CD4-positive, alpha-beta T cell treated with Interferon gamma for 1 hour (primary cell): ENCODE results near the gene WDR5.

Experiments
- DNase-seq: peaks from one replicate; pipeline ENCODE4 v3.0.0-alpha.2; 2020

Gene WDR5

DNA sequence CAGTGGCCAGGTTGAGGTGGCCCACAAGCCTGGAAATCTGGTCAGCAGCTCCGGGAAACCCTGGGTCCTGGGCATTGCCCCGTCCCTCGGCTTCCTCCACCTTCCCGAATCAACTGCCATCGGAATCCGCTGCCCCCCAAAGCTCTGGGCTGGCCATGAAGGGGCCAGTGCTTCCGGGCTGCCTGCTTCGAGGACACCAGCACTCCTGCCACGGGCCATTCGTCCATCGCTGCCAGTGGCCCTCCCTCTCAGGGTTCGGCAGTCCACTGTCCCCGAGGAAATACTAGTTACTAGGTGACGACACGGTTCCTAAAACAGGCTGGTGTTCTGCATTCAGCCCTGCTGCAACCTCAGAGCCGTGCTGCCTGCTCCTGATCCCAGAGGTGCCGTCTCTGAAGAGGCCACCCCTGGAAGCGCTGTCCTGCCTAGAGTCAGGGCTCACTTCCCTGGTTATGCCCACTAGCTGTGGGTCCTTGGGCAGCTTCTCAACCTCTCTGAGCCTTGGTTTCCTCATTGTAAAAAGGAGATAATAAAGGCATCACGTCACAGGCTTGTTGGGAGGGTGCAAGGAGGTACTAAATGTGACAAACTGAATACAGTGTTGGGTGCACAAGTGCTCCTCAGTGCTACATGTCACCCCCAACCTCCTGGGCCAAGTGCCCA lies 3.5 kb upstream of the WDR5 start:
- no peak for DNase-seq

DNA sequence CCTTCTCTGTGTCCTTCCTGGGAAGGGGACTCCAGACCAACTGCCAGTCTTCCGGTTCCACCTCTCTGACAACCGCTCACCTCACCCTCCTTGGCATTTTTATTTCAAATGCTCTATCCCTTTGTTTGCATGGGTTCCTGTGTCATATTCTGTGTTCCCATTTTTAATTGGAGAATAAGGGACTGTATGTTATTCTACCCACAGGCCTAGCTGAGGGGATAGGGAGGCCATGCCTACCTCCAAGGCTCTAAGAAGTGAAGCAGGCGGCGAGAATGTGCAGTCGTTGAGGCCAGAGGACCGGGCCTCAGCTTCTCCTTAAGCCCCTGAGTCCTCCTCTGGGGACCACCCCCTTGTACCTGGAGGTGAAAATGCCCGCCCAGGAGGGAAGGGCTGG lies 936 bp upstream of the WDR5 start:
- no peak for DNase-seq

DNA sequence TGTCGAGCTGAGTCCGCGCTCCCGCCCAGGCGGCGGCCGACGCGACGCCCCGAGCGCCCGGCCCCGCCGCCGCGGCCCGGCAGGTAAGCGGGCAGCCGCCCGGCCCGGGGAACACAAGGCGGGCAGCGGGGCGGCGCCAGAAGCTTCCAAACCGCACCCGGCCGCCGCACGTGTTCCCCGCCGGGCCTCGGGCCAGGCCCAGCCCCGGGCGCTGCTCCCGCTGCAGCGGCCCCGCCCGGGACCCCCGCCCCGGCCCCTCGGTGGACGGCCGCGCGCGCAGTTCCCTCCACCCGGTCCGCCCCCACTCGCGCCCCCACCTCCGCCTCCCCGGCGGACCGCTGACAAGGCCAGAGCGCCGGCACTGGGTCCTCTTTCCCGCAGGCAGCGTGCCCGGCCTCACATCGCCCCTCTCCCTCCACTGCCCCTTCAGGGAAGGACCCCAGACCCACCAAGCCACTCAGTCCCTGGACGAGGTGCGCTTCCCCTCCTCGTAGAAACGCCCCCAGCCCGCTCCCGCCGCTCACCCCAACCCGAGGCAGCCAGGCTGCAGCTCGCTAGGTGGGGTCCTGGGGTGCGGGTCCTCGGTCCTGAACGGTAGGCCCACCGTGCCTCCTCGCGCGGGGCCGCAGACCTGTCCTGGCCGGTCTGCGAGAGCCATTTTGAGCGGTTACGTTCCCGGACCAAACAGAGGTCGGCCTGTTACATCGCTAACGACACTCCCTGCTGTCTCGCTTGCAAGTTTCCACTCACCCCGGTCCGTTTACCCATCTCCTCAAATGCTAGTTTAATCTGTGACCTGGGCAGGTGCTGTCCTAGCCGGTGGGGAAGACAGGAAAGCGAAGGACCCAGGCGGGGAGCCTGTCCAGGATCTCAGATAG lies 475 bp downstream of the WDR5 start:
- no peak for DNase-seq

DNA sequence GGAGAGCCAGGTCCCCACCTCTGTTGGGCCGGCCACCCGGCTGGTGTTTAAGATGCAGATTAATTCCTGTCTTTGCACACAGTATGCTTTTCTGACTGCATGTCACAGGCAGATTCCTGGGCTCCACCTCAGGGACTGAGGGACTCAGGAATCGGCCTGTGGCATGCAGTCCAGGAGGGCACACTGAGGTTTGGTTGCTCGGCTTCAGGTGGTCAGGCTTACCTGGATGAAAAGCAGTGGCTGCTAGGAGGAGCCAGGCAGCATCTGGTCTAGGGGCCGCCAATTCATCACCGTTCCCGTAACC lies 1.1 kb downstream of the WDR5 start:
- no peak for DNase-seq

DNA sequence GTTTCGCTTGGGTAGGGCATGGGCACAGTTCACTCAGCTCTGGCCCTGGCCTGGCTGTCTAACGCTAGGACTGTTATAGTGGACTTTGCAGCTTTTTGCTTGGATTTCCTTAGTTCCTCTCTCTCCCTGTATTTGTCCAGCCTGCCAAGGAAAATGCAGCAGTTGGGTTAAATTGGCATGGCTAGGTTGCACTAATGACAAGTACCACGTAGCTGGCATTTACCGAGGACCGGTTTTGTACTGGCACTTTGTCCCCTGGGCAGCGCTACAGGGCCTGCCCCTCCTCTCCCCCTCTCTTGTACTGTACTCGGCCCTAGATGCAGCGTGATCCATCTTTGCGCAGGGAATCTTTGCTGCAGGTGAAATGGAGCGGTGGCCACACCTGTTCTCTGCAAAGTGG lies 2.4 kb downstream of the WDR5 start:
- no peak for DNase-seq

DNA sequence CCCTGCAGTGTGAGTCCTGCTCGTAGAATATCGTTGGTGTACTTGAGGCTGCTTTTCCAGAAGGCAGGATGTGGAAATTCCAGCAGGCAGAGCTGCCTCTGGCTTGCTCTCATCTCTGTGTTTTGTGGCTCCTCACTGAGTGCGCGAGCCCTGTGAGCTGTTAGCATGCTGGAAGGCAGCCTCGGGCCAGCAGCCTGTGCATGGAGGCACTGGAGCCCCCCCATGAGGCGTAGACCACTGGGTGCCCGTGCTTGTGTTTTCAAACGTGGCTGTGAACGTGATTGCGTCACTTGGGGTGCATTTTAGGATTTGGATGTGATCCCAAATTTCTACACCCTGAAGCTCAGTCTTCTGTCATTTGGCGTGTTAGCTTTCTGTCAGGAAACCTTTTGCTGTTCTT lies 3.2 kb downstream of the WDR5 start:
- DNase-seq, result no peak

DNA sequence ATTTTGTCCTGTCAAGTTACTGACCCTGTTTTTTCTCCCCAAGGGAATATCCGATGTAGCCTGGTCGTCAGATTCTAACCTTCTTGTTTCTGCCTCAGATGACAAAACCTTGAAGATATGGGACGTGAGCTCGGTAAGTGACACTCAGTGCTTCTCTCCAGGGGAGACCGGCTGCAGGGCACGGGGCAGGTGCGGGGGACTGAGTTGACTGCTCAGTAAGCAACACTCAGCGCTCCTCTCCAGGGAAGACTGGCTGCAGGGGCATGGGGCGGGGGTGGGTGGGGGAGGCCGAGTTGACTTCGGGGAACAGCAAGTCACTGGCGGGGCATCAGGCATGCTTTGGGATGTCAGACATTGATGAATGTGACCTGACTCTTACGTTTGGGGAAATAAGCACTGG lies 6.0 kb downstream of the WDR5 start:
- DNase-seq, result no peak

DNA sequence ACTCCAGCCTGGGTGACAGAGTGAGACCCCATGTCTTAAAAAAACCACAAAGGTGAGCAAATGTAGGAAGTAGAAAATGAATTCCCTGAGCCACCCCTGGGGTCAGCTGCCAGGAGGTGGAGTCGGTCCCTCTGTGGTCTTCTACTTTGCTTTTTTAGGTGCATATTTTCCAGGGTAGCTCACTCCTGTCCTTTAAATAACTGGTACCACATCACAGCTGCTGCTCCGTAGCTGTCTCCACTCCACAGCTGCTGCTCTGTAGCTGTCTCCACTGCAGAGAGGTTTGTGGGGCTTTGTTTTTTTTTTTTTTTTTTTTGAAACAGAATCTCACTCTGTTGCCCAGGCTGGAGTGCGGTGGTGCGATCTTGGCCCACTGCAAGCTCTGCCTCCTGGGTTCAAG lies 8.9 kb downstream of the WDR5 start:
- DNase-seq, result no peak

DNA sequence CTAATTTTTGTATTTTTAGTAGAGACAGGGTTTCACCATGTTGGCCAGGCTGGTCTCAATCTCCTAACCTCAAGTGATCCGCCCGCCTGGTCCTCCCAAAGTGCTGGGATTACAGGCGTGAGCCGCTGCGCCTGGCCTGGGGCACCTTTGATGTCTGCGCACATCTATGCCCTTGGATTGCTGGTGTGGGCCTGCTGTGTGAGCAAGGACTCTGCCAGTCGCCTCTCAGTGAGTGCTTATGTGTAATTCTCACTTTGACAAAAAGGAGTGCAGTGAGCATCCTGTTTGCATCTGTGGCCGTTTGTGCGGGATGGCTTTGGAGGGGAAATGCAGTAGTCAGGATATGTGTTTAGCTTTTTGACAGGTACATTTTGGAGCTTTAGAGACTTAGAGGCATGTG lies 9.4 kb downstream of the WDR5 start:
- no peak for DNase-seq

DNA sequence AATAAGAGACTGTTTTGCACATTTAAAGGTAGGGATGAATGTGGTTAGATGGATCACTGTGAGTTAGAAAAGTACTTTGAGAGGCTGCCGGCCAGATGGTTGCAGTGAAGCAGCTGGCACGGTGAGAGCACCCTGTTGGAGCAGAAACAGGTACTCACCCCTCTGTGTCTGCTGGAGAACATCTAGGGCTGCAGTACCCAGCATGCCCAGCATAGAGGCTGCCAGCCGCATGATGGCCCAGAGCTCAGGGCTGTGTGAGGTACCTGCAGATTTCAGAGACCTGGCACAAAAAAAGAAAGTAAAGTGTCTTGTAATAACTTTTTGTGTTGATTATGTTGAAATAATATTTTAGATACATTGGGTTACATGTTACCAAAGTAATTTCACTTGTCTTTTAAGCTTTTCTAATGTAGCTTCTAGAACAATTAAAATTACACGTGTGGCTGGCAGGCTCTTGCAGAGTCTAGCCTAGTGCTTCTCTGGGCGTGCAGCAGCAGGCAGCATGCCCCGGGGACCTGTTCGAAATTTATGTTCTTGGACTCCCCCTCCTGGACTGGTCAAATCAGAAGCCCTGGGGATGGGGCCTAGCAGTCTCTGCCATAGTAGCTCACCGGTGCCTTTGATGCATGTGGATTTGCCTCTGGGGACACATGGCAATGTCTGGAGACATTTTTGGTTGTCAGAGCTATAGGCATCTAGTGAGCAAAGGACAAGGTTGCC lies 11.1 kb downstream of the WDR5 start:
- DNase-seq, result no peak

DNA sequence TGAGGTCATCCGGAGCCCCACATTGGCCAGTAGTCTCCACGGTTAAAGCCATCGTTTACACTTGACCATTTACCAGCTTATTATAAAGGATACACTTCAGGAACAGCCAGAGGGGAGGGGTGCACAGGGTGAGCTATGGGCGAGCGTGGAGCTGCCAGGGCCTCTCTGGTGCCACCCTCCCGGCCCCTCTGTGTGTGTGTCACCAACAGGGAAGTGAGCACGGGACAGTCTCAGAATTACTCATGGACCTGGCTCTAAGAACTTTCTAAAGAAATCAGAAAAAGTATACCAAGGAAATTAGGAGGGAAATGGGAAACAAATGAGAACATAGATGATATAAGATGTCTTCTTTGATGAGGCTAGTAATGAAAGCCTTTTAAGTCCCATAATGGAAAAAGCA lies 13.5 kb downstream of the WDR5 start:
- DNase-seq, result no peak

DNA sequence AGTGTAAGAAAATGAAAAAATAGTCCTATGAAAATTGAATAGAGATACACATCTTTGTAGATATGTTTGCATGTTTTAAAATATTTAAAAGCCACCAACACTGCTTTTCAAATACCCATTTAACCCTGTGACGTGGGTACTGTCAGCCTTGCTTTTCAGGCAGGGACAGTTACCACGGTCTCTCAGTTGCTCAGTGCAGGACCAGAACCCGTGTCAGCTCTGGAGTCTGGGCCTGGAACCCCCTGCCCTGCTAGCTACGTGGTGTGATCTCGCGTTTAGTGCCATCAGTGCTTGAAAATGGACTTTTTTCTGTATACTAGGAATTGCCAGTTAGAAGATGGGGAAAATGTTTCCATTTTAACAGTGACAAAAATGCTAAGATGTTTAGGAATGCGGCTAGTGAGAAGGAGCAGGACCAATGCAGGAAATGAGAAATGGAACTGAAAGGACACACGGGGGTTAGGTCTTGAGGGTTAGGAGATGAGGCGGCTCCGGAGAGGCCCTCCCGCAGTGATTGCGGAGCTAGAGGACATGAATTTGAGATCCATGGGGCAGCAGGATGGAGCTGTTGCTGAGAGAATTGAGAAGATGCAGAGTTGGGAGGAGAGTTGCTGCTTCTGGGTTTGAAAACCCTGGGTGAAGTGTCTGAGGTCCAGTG lies 14.8 kb downstream of the WDR5 start:
- no peak for DNase-seq

DNA sequence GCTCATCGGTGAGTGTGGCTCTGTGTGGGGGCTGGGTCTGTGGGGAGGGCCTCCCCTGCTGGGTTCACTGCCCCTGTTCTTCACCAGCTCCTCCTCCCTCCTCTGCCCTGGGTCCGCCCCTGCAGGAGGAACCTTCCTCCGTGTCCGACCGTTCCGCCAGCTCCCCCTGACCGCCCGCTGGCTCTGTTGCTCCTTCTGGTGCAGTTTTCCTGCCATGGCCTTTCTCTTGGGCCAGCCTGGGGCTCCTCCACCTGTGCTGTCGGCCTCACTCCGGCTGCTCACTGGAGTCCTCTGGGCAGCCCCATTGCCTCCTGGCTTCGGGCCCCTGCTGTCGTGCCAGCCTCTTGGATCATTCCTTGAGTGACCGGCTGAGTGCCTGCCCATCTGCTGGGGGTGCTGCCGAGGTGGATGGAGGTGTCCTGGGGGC lies 16.2 kb downstream of the WDR5 start:
- no peak for DNase-seq

DNA sequence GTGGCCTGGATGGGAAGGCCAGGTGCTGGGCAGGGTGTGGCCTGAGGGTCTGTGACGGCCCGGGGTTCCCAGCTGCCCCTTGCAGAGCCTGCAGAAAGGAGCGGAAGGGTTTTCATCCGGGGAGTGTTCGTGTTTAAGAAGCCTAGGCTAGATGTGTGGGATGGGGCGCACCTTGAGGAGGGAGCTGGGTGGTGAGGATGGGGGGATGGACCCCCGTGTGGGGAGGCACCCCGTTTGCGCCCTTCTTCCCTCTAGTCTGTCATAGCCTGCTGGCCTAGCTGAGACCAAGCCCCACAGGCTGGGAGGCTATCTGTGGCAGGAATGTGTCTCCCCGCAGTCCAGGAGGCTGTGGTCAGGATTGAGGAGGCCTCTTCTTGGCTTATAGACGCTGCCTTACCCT lies 16.6 kb downstream of the WDR5 start:
- no peak for DNase-seq

DNA sequence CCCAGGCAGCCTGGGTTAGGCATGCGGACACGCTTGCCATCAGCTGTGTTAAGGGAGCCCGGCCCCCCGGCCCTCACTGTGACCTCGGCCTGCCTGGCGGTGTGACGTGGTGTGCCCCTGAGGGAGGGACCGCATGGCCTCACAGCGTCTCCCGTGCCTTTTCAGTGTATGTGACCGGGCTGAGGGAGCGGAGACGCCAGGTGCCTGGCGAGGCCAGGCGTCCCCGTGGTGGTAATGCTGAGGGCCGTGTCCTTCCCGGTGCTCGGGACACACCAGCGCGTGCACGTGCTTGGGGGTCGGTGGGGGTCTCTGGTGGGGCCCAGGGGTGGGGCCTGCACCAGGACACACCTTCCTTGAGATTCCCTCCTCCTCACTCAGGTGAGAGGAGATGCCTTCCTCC lies 17.6 kb downstream of the WDR5 start:
- DNase-seq, result no peak

DNA sequence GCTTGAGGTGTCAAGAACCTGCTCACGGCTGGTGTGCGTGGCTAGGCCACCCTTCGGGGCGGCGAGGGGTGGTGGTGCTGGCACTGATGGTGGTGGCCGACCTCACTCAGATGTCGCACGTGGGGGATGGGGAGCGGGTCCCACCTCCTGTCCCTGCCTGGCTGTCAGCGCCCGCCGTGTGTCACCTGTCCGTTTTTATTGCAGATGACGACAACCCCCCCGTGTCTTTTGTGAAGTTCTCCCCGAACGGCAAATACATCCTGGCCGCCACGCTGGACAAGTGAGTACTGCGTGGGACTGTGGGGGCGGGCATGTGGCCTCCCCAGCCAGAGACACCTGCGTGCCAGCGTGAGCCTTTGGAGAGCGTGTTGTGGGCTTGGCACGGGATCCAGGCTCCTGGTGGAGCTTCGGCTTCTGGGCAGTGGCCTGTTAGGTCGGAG lies 18.4 kb downstream of the WDR5 start:
- no peak for DNase-seq

DNA sequence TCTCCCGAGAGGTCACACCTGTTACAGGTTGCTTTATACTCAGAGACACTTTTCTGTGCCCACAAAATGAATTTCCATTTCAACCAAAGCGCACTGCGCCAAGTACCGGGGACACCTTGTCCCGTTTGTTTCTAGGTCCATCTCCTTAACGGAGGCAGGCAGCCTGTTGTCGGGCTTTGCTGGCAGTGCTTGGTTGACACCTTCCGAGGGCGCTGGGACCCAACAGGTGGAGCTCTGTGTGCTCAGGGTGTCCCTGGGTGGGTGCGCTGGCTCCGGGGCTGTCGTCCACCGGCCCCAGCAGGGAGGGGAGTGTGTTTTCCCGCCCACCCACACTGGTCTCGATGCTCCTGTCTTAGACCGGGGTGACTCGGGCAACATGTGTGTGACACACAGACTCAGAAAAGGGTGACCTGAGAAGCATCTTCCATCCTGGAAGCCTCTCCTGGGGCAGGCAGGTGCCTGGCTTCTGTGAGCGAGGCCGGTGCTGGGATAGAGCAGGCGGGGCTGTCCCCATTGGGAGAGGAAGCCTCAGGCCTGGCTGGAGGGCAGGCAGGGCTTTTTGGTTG lies 20.0 kb downstream of the WDR5 start:
- no peak for DNase-seq

DNA sequence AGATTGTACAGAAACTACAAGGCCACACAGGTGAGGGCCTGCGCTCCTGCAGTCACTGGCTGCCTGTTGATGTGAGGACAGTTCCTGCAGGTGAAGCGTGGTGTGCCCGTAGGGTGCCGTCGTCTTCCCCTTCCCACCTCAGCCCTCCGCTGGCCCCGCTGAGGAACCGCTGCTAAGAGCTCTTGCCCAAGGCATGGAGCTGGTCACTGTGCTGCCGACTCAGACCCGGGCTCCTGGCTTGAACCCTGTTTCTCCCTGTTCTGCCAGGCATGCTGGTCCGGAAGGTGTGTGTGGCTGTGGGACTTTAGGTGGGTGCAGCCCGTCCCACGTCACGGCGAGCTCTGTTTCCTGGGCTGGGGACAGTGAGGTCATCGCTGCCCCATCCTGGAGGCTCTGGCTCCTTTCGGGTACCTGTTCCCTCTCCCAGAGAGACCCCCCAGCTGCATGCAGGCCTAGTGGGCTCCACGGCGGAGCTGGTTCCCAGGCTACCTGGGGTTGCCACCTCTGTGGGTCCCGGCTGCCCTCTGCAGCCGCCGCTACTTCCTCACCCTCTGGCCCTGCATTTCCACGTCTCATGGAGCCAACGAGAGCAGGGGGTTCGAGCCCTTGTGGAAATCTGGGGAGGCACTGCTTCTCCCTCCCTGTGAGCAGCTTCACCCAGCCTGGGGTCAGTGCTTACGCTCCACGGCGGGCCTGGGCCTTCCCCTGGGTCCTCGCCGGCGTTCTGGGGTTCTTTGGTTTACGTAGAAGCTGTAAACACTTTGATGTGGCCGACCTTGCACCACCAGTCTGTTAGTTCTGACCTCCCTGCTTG lies 20.9 kb downstream of the WDR5 start:
- no peak for DNase-seq

DNA sequence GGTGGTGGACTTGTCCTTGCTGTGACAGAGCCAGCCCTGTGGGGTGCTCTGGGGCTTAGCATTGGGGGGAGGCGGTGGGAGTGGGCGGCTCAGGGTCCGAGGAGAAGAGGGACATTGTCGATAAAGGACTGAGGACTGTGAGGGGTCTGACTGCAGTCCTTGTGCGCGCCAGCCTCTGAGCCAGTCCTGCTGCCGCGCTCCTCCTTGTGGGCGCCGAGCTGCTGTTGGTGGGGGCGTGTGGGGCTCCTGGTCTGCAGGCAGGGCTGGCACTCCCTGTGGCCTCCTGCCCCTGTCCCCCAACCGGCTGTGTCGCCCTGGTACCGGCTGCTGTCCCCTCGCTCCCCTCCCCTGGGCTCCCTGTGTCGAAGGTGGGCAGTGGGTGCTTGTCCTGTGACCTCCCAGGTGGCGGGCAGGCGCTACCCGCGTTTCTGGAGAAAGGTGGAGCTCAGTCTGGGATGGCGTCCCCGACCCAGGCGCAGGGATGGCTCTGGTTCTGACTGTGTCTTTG lies 21.6 kb downstream of the WDR5 start:
- no peak for DNase-seq

DNA sequence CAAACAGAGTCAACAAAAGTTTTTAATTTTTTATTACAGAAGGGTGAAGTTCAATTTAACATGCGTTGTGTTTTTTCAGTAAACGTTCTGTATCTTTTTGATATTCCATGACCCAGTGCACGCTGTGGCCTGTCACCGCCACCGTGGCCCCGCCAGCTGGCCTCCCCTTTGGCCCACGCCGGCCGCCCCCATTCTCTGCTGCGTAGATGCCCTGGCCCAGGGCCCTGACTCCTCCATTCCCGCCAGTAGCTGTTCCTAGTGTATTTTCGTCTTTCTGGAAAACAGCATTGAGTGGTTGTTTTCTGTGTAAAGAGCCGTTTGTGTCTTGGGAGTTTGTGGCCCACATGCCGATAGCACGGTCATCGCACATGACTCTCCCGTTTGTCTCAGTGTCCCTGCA lies 22.4 kb downstream of the WDR5 start:
- no peak for DNase-seq

DNA sequence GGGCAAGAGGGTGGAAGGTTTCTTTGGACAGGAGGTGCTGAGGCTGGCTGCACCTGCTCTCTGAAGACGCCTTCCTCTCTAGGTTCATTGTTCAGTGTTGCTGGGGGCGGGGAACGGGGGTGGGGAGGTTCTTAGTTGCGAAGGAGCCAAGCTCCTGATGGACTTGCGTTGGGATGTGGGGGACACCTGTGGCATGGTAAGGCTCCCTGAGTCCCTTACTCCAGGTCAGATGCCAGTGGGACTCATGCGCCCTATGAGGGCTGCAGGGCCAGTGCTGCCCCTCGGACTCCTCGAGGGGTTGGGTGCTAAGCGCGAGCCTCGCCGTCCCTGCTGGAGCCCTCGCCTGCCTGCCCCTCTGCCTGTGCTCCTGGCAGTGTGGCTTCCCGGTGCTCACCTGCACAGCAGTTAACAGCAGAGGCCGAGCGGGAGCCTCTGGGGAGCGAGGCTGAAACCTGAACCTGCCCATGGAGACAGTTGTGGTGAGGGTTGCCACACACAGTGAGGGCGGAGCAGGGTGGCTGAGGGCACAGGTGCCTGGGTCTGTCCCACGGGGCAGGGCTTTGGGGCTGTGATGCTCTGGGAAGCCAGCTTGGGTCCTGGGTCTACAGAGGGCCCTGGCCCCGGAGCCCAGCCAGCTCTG lies 23.0 kb downstream of the WDR5 start:
- no peak for DNase-seq
